HG02884 (cell line): ENCODE results near the gene PHACTR2.
"Not testable (repeated sequence)": the region's sequence is repeated elsewhere in the genome, so short reads cannot be mapped to it uniquely, and the experiment has no call there.

Source experiments
- ATAC-seq: cut with Tn5 transposase; IDR thresholded peaks from one replicate; pipeline ENCODE4 v1.9.1; 2021; ENCODE audit warnings: mild to moderate bottlenecking, moderate library complexity; ENCODE audit not compliant: unreplicated experiment

The PHACTR2 gene

GRCh38 chr6:143677891-143678791 is at the start of gene PHACTR2:
Gene PHACTR2, plus strand, starts transcription at chr6:143677965. Its CDS starts 199 bp downstream, at chr6:143678164.
- no peak for ATAC-seq

- no peak for ATAC-seq
Observed at GRCh38 chr6:143629104-143630080, 48.4 kb upstream of the PHACTR2 start.

DNA sequence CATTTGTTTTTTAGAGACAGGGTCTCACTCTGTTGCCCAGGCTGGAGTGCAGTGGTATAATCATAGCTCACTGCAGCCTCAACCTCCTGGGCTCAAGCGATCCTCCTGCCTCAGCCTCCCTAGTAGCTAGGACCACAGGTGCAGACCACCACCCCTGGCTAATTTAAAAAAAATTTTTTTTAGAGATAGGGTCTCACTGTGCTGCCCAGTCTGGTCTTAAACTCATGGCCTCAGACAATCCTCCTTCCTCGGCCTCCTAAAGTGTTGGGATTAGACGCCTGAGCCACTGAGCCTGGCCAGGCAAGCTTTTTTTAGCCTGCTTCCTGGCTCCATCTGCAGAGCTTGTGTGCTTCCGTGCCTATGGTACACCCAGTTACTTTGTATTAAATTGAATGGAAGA is 46.6 kb upstream of the PHACTR2 start:
- ATAC-seq = not testable (repeated sequence)

- ATAC-seq = no peak
Observed at GRCh38 chr6:143632894-143633293, 44.9 kb upstream of the PHACTR2 start.

- ATAC-seq = no peak
Observed at GRCh38 chr6:143634486-143634885, 43.3 kb upstream of the PHACTR2 start.

- no peak for ATAC-seq
Observed at GRCh38 chr6:143637691-143638090, 40.1 kb upstream of the PHACTR2 start.

GRCh38 chr6:143642403-143642802 is 35.4 kb upstream of the PHACTR2 start:
- ATAC-seq = no peak

DNA sequence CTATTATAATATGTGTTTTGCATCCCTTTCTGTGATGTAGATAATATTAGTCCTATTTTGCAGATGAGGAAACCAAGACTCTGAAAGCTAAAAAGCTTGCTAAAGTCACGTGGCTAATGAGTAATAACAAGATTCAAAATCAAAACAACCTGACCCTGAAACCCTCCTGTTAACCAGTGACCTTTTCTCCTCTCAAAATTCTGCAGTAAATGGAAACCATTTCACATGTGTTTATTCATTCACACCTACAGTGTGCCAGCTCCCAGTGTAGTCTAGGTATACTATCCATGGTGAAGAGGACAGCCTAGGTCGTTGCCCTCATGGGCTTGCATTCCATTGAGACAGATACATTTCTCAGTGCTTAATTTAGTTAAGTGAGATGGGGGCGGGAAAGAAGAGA is 30.6 kb upstream of the PHACTR2 start:
- peak; percentile 57 for ATAC-seq

DNA sequence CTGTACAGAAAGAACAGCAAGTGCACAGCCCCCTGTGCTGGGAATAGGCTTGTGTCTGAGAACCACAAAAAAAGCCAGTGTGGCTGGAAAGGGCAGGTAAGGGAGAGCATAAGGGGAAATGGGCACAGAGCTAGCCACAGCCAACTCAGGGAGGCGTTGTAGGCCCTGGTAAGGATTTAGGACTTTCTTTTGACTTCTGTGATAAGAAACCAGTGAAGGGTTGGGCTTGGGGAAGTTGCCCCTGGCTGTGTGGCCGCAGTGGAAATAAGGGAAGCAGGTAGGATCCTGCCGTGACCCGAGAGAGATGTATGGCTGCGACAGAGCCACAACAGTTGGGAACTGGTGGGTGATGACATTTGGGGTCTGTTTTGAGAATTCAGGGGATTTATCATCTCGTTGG is 30.0 kb upstream of the PHACTR2 start:
- ATAC-seq = no peak

- ATAC-seq = not testable (repeated sequence)
Observed at GRCh38 chr6:143649319-143649718, 28.4 kb upstream of the PHACTR2 start.

DNA sequence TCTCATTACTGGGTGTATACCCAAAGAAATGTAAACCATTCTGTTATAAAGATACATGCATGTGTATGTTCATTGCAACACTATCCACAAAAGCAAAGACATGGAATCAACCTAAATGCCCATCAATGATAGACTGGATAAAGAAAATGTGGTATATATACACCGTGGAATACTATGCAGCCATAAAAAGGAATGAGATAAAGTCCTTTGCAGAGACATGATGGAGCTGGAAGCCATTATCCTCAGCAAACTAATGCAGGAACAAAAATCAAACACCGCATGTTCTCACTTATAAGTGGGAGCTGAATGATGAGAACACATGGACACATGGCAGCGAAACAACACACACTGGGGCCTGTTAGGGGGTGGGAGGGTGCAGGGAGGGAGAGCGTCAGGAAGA is 26.4 kb upstream of the PHACTR2 start:
- ATAC-seq = not testable (repeated sequence)

DNA sequence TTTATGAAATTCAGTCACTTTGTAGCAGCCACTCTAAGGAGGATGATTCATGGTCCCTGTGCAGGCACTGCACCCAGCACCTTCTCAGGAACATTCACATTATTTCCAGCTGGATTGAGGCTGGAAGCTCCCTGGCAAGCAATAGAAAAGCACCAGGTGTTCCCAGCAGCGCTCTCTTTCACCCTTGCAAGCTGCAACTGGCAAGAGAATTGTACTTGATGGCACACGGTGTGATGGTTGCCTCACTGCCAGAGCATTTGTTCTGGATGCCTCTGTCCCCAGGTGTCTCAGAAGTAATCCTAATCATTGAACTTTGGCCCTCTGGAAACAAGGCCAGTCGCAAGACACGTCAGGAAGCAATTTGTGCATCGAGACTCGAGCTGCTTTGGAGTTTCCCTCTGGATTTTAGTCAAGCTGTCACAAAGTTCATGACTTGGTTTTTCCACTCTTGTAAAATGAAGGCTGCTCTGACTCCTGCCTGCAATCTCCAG is 24.9 kb upstream of the PHACTR2 start:
- no peak for ATAC-seq

GRCh38 chr6:143655541-143655940 is 22.2 kb upstream of the PHACTR2 start:
- ATAC-seq = no peak

- no peak for ATAC-seq
Observed at GRCh38 chr6:143656026-143656425, 21.7 kb upstream of the PHACTR2 start.

DNA sequence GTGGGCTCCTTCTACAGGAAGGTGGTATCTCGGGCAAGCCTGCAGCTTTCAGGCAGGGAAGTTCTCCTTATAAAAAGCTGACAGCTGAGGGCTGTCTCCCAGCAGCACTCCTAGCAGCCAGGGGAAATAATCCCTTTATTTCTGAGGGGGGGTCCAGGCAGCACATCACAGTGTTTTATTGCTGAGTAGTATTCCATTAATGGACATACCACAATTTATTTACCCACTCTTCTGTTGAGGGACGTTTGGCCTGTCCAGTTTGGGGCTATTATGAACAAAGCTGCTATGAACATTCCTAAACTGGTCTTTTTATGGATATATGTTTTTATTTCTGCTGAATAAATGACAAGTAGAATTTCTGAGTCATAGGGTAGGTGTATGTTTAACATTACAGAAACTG is 20.0 kb upstream of the PHACTR2 start:
- ATAC-seq = no peak

- ATAC-seq = not testable (repeated sequence)
Observed at GRCh38 chr6:143660170-143660569, 17.6 kb upstream of the PHACTR2 start.

GRCh38 chr6:143664171-143664570 is 13.6 kb upstream of the PHACTR2 start:
- no peak for ATAC-seq

- ATAC-seq = not testable (repeated sequence)
Observed at GRCh38 chr6:143666007-143666406, 11.8 kb upstream of the PHACTR2 start.

DNA sequence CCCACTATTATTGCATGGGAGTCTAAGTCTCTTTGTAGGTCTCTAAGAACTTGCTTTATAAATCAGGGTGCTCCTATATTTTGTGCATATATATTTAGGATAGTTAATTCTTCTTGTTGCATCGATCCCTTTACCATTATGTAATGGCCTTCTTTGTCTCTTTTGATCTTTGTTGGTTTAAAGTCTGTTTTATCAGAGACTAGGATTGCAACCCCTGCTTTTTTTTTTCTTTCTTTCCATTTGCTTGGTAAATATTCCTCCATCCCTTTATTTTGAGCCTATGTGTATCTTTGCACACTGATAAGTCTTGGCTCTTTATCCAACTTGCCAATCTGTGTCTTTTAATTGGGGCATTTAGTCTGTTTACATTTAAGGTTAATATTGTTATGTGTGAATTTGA is 8.3 kb upstream of the PHACTR2 start:
- ATAC-seq = not testable (repeated sequence)

- ATAC-seq = no peak
Observed at GRCh38 chr6:143673669-143674068, 4.1 kb upstream of the PHACTR2 start.
